Mucosa of descending colon (tissue), 3 donors: ENCODE results near the gene SLC25A48. TPM values are rescaled to one million over a fixed set of nuclear protein-coding genes. Genes with fewer than 3 reads are reported as not detected.

Experiments
- ATAC-seq: fragments of 200-7000 bp; cut with Tn5 transposase; one replicate; pipeline ENCODE4 v1.9.1; 2020; ENCODE audit warnings: mild to moderate bottlenecking, moderate library complexity
- DNase-seq, 3 donors: peaks; one replicate each; pipeline ENCODE4 v3.0.0-alpha.2; 2020
- H3K36me3 ChIP-seq: fragments of 200-600 bp; one replicate; pipeline ENCODE4 v1.8.0; 2021; ENCODE audit warnings: low read depth, mild to moderate bottlenecking
- H3K4me1 ChIP-seq: fragments of 200-600 bp; one replicate; pipeline ENCODE4 v1.8.0; 2021; ENCODE audit warnings: low read depth, mild to moderate bottlenecking
- H3K4me3 ChIP-seq: fragments of 200-600 bp; one replicate; pipeline ENCODE4 v1.8.0; 2021; ENCODE audit warnings: mild to moderate bottlenecking
- H3K9me3 ChIP-seq: fragments of 200-600 bp; one replicate; pipeline ENCODE4 v1.8.0; 2021; ENCODE audit warnings: mild to moderate bottlenecking
- CTCF ChIP-seq: fragments of 200-600 bp; IDR thresholded peaks from one replicate; pipeline ENCODE4 v1.8.0; 2022; ENCODE audit warnings: antibody characterized with exemption, mild to moderate bottlenecking
- intact Hi-C, 2 donors: fragments of 100-400 bp; cut with DNase I in 1 of 2; cut with micrococcal nuclease in 1 of 2; formaldehyde crosslinking; loops; one replicate each; pipeline versions ENCODE4 v1.11.0 to v1.11.1; 2022; cut with DNase I, micrococcal nuclease
- total RNA-seq, 3 donors: library from RNA; stranded (reverse); fragmentation: NEBNext Ultra II Directional in 2 of 3; extraction: Animal tissue kit (Norgen Biotek cat#: 25700) in 2 of 3; gene quantifications; one replicate each; pipeline versions ENCODE4 v1.2.1 to v1.2.4, GENCODE V29; 2021 to 2023
- donor health status: DM: no; HTN: no; CAD: no; lungs with moderate emphysema.
- donor health status: DM: no; HTN: no; CAD: no.
- donor health status: DM: no; HTN: yes; CAD: no.

The SLC25A48 gene
- total RNA-seq, 3 donors from 2014 or later: 2.2 to 4.5 (median 3.3) TPM

GRCh38 chr5:135879591-135879990 lies 45.1 kb downstream of the SLC25A48 start:
- no peaks in the 10 kb centered on the region for H3K36me3 ChIP-seq
- DNase-seq (no peak), ATAC-seq (no peak)
- H3K4me1 ChIP-seq: no peaks in the 10 kb centered on the region
- no peaks in the 10 kb centered on the region for H3K9me3 ChIP-seq
- H3K4me3 ChIP-seq: no peak overlapping the region
- no peak for TF ChIP-seq CTCF
- intact Hi-C loops: no loop called here

- H3K4me1 ChIP-seq: no peaks in the 10 kb centered on the region
- intact Hi-C loops: loop anchor here in 1 of 2 donors (10.0 kb wide), 1 partner anchor 185 kb away; no protein-coding TSS in a partner anchor
- no peak for TF ChIP-seq CTCF
- no peaks in the 10 kb centered on the region for H3K9me3 ChIP-seq
- no peak overlapping the region for H3K4me3 ChIP-seq
- no peaks in the 10 kb centered on the region for H3K36me3 ChIP-seq
- DNase-seq (peak in 1 of 3 donors; percentile 44), ATAC-seq (peak; percentile 61)
Observed at GRCh38 chr5:135880278-135880677, 45.8 kb downstream of the SLC25A48 start.

GRCh38 chr5:135880801-135881200 lies 46.3 kb downstream of the SLC25A48 start:
- Histone ChIP-seq H3K4me3 (no peak overlapping the region), H3K36me3 (no peaks in the 10 kb centered on the region), H3K9me3 (no peaks in the 10 kb centered on the region), H3K4me1 (no peaks in the 10 kb centered on the region)
- intact Hi-C loops: loop anchor here in 1 of 2 donors (10.0 kb wide), 1 partner anchor 184 kb away; no protein-coding TSS in a partner anchor
- DNase-seq (no peak), ATAC-seq (peak; percentile 42)
- no peak for TF ChIP-seq CTCF

GRCh38 chr5:135881244-135881643 lies 46.8 kb downstream of the SLC25A48 start:
- no peaks in the 10 kb centered on the region for H3K4me1 ChIP-seq
- intact Hi-C loops: loop anchor here in 1 of 2 donors (10.0 kb wide), 1 partner anchor 184 kb away; no protein-coding TSS in a partner anchor
- no peaks in the 10 kb centered on the region for H3K9me3 ChIP-seq
- no peak overlapping the region for H3K4me3 ChIP-seq
- TF ChIP-seq CTCF: no peak
- ATAC-seq: no peak
- DNase-seq: no peak
- H3K36me3 ChIP-seq: no peaks in the 10 kb centered on the region

- Histone ChIP-seq H3K4me1 (no peaks in the 10 kb centered on the region), H3K36me3 (no peaks in the 10 kb centered on the region), H3K4me3 (no peak overlapping the region), H3K9me3 (no peaks in the 10 kb centered on the region)
- ATAC-seq (no peak), DNase-seq (no peak)
- TF ChIP-seq CTCF: no peak
- intact Hi-C loops: loop anchor here in 1 of 2 donors (10.0 kb wide), 1 partner anchor 183 kb away; no protein-coding TSS in a partner anchor
Observed at GRCh38 chr5:135881819-135882218, 47.4 kb downstream of the SLC25A48 start.

- Histone ChIP-seq H3K4me3 (no peak overlapping the region), H3K4me1 (no peaks in the 10 kb centered on the region), H3K36me3 (no peaks in the 10 kb centered on the region), H3K9me3 (no peaks in the 10 kb centered on the region)
- ATAC-seq (no peak), DNase-seq (no peak)
- intact Hi-C loops: loop anchor here in 1 of 2 donors (10.0 kb wide), 1 partner anchor 182 kb away; no protein-coding TSS in a partner anchor
- TF ChIP-seq CTCF: no peak
Observed at GRCh38 chr5:135883026-135883425, 48.6 kb downstream of the SLC25A48 start.
